Astrocyte of the spinal cord (primary cell): Measurements from ENCODE around the gene C19orf85.
A peak's percentile ranks its signal among the peaks of the same experiment; 100 is the strongest.

Experiments used
- DNase-seq: peaks from one replicate; pipeline ENCODE4 v3.0.0; 2011; ENCODE audit warnings: low read depth, low spot score
- H3K4me3 ChIP-seq: 2 replicates; pipeline ENCODE4 v1.5.1; 2011; ENCODE audit warnings: low read depth, mild to moderate bottlenecking, low read length, moderate library complexity
- CTCF ChIP-seq: IDR thresholded peaks from 2 replicates; pipeline ENCODE4 v1.5.1; 2012; ENCODE audit warnings: low read depth, mild to moderate bottlenecking, low read length, inconsistent platforms
- in situ Hi-C: cut with HindIII; loops from 2 replicates; pipeline ENCODE4 v1.10.0; 2017; ENCODE audit warnings: low sequenced_read_pairs

C19orf85 gene

GRCh38 chr19:55437410-55437809, 27.1 kb downstream of the C19orf85 start:
- DNase-seq: peak; percentile 68
- in situ Hi-C loops: no loop called here
- no peak for TF ChIP-seq CTCF
- no peak overlapping the region for H3K4me3 ChIP-seq

GRCh38 chr19:55436847-55437246, 27.7 kb downstream of the C19orf85 start:
- H3K4me3 ChIP-seq: no peak overlapping the region
- no peak for TF ChIP-seq CTCF
- no peak for DNase-seq
- in situ Hi-C loops: no loop called here

GRCh38 chr19:55435020-55435419, 29.5 kb downstream of the C19orf85 start:
- no peak for TF ChIP-seq CTCF
- DNase-seq: no peak
- no peak overlapping the region for H3K4me3 ChIP-seq
- in situ Hi-C loops: no loop called here

- no peak for TF ChIP-seq CTCF
- in situ Hi-C loops: no loop called here
- no peak overlapping the region for H3K4me3 ChIP-seq
- DNase-seq: no peak
These were observed 30.1 kb downstream of the C19orf85 start for GRCh38 chr19:55434356-55434919.

- TF ChIP-seq CTCF: no peak
- in situ Hi-C loops: no loop called here
- no peak for DNase-seq
- H3K4me3 ChIP-seq: no peak overlapping the region
These were observed 31.3 kb downstream of the C19orf85 start for GRCh38 chr19:55433292-55433691.

- DNase-seq: no peak
- in situ Hi-C loops: no loop called here
- no peak overlapping the region for H3K4me3 ChIP-seq
- no peak for TF ChIP-seq CTCF
These were observed 32.2 kb downstream of the C19orf85 start for GRCh38 chr19:55432241-55432959.
